Adrenal gland (tissue), 5 donors: ENCODE data around the gene DNAJC6.

Experiments used
- CTCF ChIP-seq, 6 experiments: fragments of 450-650 bp in 4 of 6; fragments of 200-600 bp in 2 of 6; sonication (generic) in 1 of 6; IDR thresholded peaks; 1 replicate in 5 of 6; 2 replicates in 1 of 6; pipeline versions ENCODE4 v1.5.1 to v1.8.0; 2016 to 2021; ENCODE audit warnings: antibody characterized with exemption in 6 of 6, mild to moderate bottlenecking in 2 of 6, moderate library complexity in 1 of 6
- POLR2A ChIP-seq, 2 donors: fragments of 450-650 bp; IDR thresholded peaks; one replicate each; pipeline ENCODE4 v1.6.1; 2017; ENCODE audit warnings: antibody characterized with exemption in 2 of 2, mild to moderate bottlenecking in 2 of 2, moderate library complexity in 1 of 2
- donor health status: DM: no; HTN: no; CAD: no.

- TF ChIP-seq CTCF (IDR thresholded peaks at IDR 0.05) (no peak), POLR2A (IDR thresholded peaks at IDR 0.05) (no peak)
Measured at GRCh38 chr1:65377496-65378246, 68.3 kb downstream of the DNAJC6 start.
